Uterus (tissue), 2 donors: ENCODE data around the gene GTF2B.

ENCODE experiments used
- CTCF ChIP-seq, 4 experiments: fragments of 200-600 bp in 2 of 4; fragments of 450-650 bp in 2 of 4; sonication (generic) in 2 of 4; IDR thresholded peaks; one replicate each; pipeline ENCODE4 v1.5.1; 2016 to 2019; ENCODE audit warnings: antibody characterized with exemption in 4 of 4, mild to moderate bottlenecking in 2 of 4, moderate library complexity in 1 of 4
- POLR2A ChIP-seq, 2 donors: fragments of 450-650 bp; IDR thresholded peaks; one replicate each; pipeline ENCODE4 v1.6.1; 2016; ENCODE audit warnings: antibody characterized with exemption in 2 of 2, mild to moderate bottlenecking in 1 of 2, moderate library complexity in 1 of 2

- TF ChIP-seq CTCF (IDR thresholded peaks at IDR 0.05), result peak; percentile 42 to 63 (median 51)
- no peak for TF ChIP-seq POLR2A (IDR thresholded peaks at IDR 0.05)
Measured at GRCh38 chr1:88877382-88877825, 14.0 kb downstream of the GTF2B start.
